Right hindlimb (tissue), 1 donor: ENCODE data around the gene RPL11.
"Not testable (repeated sequence)": the region's sequence is repeated elsewhere in the genome, so short reads cannot be mapped to it uniquely, and the experiment has no call there.

Source experiments
- DNase-seq: peaks from one replicate; pipeline ENCODE4 v3.0.0-alpha.2; 2018

RPL11 gene

GRCh38 chr1:23691499-23692307, at the start of gene RPL11:
Gene RPL11 (plus strand): TSS chr1:23691806. CDS start chr1:23691824, 18 bp downstream.
- DNase-seq, result peak; percentile 94

- DNase-seq, result no peak
Observed at GRCh38 chr1:23643736-23644554, 47.7 kb upstream of the RPL11 start.

DNA sequence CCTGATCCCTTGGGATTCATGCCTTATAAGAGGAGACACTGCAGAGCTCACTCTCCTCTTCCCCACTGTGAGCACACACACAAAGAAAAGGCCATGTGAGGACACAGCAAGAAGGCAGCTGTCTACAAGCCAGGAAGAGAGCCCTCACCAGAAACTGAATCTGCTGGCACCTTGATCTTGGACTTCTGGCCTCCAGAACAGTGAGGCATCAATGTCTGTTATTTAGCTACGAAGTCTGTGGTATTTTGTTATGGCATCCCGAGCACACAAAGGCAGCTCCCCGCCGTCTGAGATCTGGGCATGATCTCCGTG, 47.1 kb upstream of the RPL11 start:
- no peak for DNase-seq

DNA sequence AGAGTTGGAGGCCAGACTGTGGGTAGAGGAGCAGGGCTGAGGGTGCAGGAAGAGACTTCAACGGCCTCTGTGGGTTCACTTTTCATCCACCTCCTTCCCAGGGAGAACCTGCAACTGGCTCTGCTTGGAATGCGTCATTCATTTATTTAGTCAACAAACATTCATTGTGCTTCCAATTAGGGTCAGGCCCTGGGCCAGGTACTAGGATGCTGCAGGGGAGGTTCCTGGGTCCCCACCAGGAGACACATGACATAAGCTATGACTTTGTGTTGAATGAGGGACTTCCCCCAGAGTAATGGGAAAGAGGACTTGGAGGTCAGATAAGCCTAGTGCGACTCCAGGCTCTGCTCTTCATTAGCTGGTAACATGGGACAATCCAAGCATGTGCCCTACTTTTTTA, 46.3 kb upstream of the RPL11 start:
- no peak for DNase-seq

DNA sequence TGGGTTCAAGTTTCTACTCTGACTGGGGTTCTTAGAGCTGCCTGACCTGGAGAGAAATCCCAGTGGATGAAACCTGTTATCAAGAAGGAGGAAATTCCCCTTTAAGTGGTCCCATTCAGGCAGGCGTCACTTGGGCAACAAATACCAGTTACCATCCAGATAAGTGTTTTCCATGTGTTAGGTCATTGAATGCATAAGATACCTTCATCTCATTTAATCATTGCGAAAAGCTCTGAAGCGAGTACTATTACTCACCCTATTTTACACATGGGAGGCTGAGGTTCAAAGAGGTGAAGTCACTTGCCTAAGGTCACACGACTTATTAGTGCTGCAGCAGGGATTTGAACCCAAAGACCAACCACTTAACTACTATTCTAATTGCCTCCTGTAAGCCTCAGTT, 45.5 kb upstream of the RPL11 start:
- no peak for DNase-seq

- no peak for DNase-seq
Observed at GRCh38 chr1:23646541-23646940, 45.1 kb upstream of the RPL11 start.

DNA sequence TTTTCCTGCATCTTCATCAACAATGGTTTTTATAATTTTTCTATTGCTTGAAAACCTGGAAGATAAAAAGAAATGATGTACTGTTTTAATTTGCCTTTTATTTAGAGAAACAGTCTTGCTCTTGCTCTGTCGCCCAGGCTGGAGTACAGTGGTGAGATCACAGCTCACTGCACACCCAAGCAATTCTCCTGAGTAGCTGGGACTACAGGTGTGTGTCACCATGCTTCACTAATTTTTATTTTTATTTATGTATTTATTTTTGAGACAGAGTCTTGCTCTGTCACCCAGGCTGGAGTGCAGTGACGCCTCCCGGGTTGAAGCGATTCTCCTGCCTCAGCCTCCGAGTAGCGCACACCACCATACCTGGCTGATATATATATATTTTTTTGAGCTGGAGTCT, 43.0 kb upstream of the RPL11 start:
- no peak for DNase-seq

- not testable (repeated sequence) for DNase-seq
Observed at GRCh38 chr1:23649157-23649556, 42.4 kb upstream of the RPL11 start.

GRCh38 chr1:23650344-23650990, 41.1 kb upstream of the RPL11 start:
- peak; percentile 37 for DNase-seq

- DNase-seq, result no peak
Observed at GRCh38 chr1:23651069-23651808, 40.4 kb upstream of the RPL11 start.

- no peak for DNase-seq
Observed at GRCh38 chr1:23657659-23658275, 33.8 kb upstream of the RPL11 start.

- no peak for DNase-seq
Observed at GRCh38 chr1:23660671-23661070, 30.9 kb upstream of the RPL11 start.

DNA sequence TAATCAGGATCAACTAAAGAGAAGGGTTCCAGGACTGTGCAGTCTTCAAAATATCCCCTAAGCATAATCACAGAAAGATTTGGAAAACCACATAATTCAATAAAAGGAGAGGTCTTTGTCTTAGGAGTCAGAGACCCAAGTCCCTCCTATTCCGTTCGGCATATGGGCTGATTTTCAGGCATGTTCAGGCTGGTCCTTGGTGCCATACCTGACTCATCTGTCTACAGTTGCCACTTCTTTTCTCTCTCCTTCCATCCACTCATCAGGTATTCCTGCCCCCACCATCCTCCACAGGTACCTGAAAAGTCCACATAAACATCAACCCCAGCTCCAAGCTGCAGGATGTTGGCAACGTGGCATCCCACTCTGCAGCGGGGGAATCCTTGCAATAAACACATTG, 29.7 kb upstream of the RPL11 start:
- no peak for DNase-seq

DNA sequence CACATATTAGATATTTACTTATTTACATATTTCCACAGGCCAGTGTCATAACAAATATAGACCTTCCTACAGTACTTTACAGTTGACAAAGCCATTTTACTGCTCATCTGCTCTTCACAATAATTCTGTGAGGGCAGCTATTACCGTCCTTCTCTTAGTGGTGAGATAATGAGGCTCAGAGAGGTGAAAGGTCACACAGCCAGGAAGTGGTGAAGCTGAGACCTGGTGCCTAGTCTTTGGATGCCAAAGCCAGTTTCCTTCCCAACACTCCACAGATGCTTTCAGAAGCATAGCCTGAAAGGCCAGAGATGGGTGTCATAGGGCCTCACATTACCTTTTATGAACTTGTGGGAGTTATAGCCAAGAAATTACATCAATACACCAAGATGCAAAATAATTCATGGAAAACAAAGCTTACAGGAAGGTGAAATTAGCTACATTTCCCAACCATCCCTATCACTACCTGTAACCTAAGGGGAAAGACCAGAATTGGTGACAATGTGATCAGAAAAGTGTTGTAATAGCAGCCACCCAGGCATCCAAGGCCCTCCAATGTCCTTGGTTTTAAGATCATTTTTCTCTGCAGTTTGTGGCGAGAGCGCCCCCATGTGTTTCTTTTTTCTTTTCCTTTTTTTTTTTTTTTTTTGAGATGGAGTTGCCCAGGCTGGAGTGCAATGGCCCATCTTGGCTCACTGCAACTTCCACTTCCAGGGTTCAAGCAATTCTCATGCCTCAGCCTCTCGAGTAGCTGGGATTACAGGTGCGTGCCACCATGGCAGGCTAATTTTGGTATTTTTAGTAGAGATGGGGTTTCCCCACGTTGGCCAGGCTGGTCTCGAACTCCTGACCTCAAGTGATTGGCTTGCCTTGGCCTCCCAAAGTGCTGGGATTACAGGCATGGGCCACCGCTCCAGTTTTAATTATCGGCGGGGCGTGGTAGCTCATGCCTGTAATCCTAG, 26.5 kb upstream of the RPL11 start:
- no peak for DNase-seq

- no peak for DNase-seq
Observed at GRCh38 chr1:23667411-23667810, 24.2 kb upstream of the RPL11 start.

- DNase-seq, result no peak
Observed at GRCh38 chr1:23670709-23671108, 20.9 kb upstream of the RPL11 start.

DNA sequence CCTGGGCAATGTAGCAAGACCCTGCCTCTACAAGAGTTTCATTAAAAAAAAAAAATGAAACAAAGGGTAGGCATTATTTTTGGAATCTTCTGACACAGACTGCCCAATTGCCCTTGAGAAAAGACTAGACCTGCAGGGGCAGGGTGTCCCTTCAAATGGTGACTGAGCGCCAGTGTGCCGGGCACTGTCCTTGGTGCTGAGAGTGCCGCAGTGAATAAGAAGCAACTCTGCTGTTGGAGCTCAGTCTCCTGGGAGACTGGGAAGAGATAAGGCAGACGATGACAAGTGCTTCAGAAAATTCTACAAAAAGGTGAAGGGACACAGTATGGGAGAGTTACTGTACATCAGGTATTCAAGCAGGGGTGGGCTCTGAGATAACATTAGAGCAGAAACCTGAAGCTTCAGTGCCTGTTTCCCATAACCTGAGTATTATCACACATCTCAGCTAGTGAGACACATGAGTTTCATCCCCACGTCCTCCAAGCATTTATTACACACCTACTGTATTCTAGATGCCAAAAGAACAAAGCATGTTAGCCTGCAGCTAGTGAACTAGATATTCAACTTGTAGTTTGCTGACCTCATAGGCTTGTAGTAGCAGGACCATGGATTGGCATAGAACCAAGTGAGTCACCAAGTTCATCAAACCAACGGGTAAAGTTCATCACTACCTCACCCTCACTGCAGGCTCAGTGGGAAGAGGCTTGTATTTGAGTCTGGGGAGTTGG, 18.4 kb upstream of the RPL11 start:
- peak; percentile 43 for DNase-seq

- no peak for DNase-seq
Observed at GRCh38 chr1:23679815-23680214, 11.8 kb upstream of the RPL11 start.

GRCh38 chr1:23682946-23683345, 8.7 kb upstream of the RPL11 start:
- DNase-seq, result no peak

GRCh38 chr1:23684415-23684814, 7.2 kb upstream of the RPL11 start:
- no peak for DNase-seq

- DNase-seq, result not testable (repeated sequence)
Observed at GRCh38 chr1:23685197-23685596, 6.4 kb upstream of the RPL11 start.
